Stimulated activated naive B cell treated with anti-CD40 and anti-IgM and Interleukin-4, amounts not matched to agents 10 μg/mL and 1 μg/mL and 100 μg/mL, for 72 hours (primary cell): ENCODE results near the gene C1QA.
A peak's percentile ranks its signal among the peaks of the same experiment; 100 is the strongest.

Experiments
- ATAC-seq, 2 donors: fragments of 150-1000 bp; cut with Tn5 transposase; replicated peaks; 2 replicates each; pipeline ENCODE4 v1.10.0; 2021; ENCODE audit warnings: moderate library complexity in 1 of 2
- DNase-seq: peaks from one replicate; pipeline ENCODE4 v3.0.0; 2021
- H3K27ac Mint-ChIP-seq: one replicate; pipeline ENCODE4 v1.8.0; 2022; ENCODE audit warnings: mild to moderate bottlenecking, mixed read lengths
- H3K27me3 Mint-ChIP-seq, 2 donors: one replicate each; pipeline ENCODE4 v1.8.0; 2022; ENCODE audit warnings: mixed read lengths in 2 of 2
- H3K36me3 Mint-ChIP-seq, 2 donors: one replicate each; pipeline ENCODE4 v1.8.0; 2022; ENCODE audit warnings: mixed read lengths in 2 of 2, mild to moderate bottlenecking in 1 of 2
- H3K4me1 Mint-ChIP-seq, 2 donors: one replicate each; pipeline ENCODE4 v1.8.0; 2022; ENCODE audit warnings: mixed read lengths in 2 of 2, mild to moderate bottlenecking in 1 of 2
- H3K4me3 Mint-ChIP-seq, 2 donors: one replicate each; pipeline ENCODE4 v1.8.0; 2022; ENCODE audit warnings: mild to moderate bottlenecking in 2 of 2, mixed read lengths in 2 of 2, moderate library complexity in 1 of 2
- H3K9me3 Mint-ChIP-seq, 2 donors: one replicate each; pipeline ENCODE4 v1.8.0; 2022; ENCODE audit warnings: mixed read lengths in 2 of 2, mild to moderate bottlenecking in 1 of 2

Gene C1QA

GRCh38 chr1:22641906-22642636 is 5.6 kb downstream of the C1QA start:
- H3K36me3 Mint-ChIP-seq, result no peaks in the 10 kb centered on the region
- no peaks in the 10 kb centered on the region for H3K9me3 Mint-ChIP-seq
- ATAC-seq (peak; percentile 86 to 92), DNase-seq (peak; percentile 56)
- H3K4me1 Mint-ChIP-seq, result peaks cover 0 to 1% of the 10 kb centered on the region in 2 donors
- H3K27me3 Mint-ChIP-seq, result peaks cover 39 to 46% of the 10 kb centered on the region in 2 donors
- no peak overlapping the region for H3K4me3 Mint-ChIP-seq
- no peak overlapping the region for H3K27ac Mint-ChIP-seq

DNA sequence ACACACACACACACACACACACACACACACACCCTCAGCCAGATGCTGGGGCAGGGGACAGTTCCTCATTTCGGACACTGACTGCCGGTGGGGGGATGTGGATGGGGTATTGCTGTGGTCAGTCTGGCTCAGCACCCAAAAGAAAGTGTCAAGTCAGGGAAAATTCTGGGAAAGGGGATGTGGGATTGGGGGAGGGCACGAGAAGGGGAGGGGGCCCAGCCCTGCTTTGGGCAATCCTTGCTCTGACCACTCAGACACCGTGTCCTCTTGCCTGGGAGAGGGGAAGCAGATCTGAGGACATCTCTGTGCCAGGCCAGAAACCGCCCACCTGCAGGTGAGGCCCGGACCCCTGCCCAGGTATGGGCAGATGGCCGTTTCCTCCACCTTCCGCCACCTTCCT is 7.0 kb downstream of the C1QA start, which contains the start of gene C1QC:
Gene C1QC (plus strand): TSS at position 253 of the 400 bp plus-strand sequence. CDS start 391 bp downstream, outside the sequence.
- peaks cover 36 to 51% of the 10 kb centered on the region in 2 donors for H3K27me3 Mint-ChIP-seq
- H3K9me3 Mint-ChIP-seq, result no peaks in the 10 kb centered on the region
- H3K4me3 Mint-ChIP-seq, result no peak within 1 kb of the TSS
- H3K4me1 Mint-ChIP-seq, result peaks cover 0 to 1% of the 10 kb centered on the region in 2 donors
- H3K36me3 Mint-ChIP-seq, result no peaks in the 10 kb centered on the region
- ATAC-seq (no peak), DNase-seq (no peak)
- H3K27ac Mint-ChIP-seq, result no peak within 1 kb of the TSS

DNA sequence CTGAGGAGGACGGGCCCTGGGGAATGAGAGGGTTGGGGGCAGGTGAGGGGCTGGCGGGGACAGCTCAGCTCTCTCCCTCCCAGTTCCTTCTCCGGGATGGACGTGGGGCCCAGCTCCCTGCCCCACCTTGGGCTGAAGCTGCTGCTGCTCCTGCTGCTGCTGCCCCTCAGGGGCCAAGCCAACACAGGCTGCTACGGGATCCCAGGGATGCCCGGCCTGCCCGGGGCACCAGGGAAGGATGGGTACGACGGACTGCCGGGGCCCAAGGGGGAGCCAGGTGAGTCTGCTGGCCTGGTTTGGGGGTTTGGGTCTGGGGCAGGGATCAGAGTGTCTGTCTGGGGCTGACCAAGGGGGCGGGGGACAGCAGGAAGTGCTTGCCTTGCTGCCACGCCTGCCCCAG is 7.5 kb downstream of the C1QA start:
- no peak for DNase-seq
- H3K9me3 Mint-ChIP-seq, result no peaks in the 10 kb centered on the region
- ATAC-seq, result no peak
- no peak overlapping the region for H3K27ac Mint-ChIP-seq
- H3K4me3 Mint-ChIP-seq, result no peak overlapping the region
- peaks cover 0 to 1% of the 10 kb centered on the region in 2 donors for H3K4me1 Mint-ChIP-seq
- peaks cover 36 to 48% of the 10 kb centered on the region in 2 donors for H3K27me3 Mint-ChIP-seq
- H3K36me3 Mint-ChIP-seq, result no peaks in the 10 kb centered on the region

- no peak overlapping the region for H3K4me3 Mint-ChIP-seq
- no peak overlapping the region for H3K27ac Mint-ChIP-seq
- no peak for DNase-seq
- peaks cover 31 to 44% of the 10 kb centered on the region in 2 donors for H3K27me3 Mint-ChIP-seq
- H3K36me3 Mint-ChIP-seq, result no peaks in the 10 kb centered on the region
- no peaks in the 10 kb centered on the region for H3K4me1 Mint-ChIP-seq
- no peak for ATAC-seq
- H3K9me3 Mint-ChIP-seq, result peaks cover 0 to 1% of the 10 kb centered on the region in 2 donors
Observed at GRCh38 chr1:22645931-22646330, 9.5 kb downstream of the C1QA start.

DNA sequence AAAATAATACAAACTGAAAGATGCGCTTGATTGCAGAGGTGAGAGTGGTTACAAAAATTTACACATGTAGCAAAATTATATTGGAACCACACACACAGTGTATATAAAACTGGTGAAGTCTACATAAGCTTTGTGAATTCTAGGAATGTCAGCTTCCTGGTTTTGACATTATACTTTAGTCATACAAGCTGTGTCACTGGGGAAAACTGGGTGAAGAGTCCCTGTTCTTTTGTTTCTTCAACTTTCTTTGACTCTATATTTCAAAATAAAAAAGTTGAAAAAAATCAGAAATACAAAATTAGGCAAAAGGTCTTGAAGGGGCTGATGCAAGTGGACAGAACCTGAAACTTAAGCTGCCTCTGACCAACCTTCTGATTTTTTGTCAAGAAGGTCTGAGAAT is 10.0 kb downstream of the C1QA start:
- H3K27ac Mint-ChIP-seq, result no peak overlapping the region
- ATAC-seq (no peak), DNase-seq (no peak)
- no peak overlapping the region for H3K4me3 Mint-ChIP-seq
- H3K4me1 Mint-ChIP-seq, result no peaks in the 10 kb centered on the region
- no peaks in the 10 kb centered on the region for H3K36me3 Mint-ChIP-seq
- H3K27me3 Mint-ChIP-seq, result peaks cover 26 to 39% of the 10 kb centered on the region in 2 donors
- peaks cover 0 to 1% of the 10 kb centered on the region in 2 donors for H3K9me3 Mint-ChIP-seq

- Mint-ChIP-seq H3K27ac (no peak overlapping the region), H3K4me1 (no peaks in the 10 kb centered on the region), H3K27me3 (peaks cover 14 to 28% of the 10 kb centered on the region in 2 donors)
Observed at GRCh38 chr1:22650089-22650693, 13.8 kb downstream of the C1QA start.

GRCh38 chr1:22651941-22652856 is 15.8 kb downstream of the C1QA start:
- H3K9me3 Mint-ChIP-seq, result peaks cover 0 to 1% of the 10 kb centered on the region in 2 donors
- H3K27me3 Mint-ChIP-seq, result peaks cover 9 to 20% of the 10 kb centered on the region in 2 donors
- H3K27ac Mint-ChIP-seq, result no peak overlapping the region
- H3K36me3 Mint-ChIP-seq, result no peaks in the 10 kb centered on the region
- DNase-seq, result no peak
- no peak overlapping the region for H3K4me3 Mint-ChIP-seq
- no peak for ATAC-seq
- no peaks in the 10 kb centered on the region for H3K4me1 Mint-ChIP-seq

More at GRCh38 chr1:22650089-22650693, 13.8 kb downstream of the C1QA start:
- H3K9me3 Mint-ChIP-seq, result peaks cover 0 to 1% of the 10 kb centered on the region in 2 donors
- no peak for ATAC-seq
- H3K36me3 Mint-ChIP-seq, result no peaks in the 10 kb centered on the region
- H3K4me3 Mint-ChIP-seq, result no peak overlapping the region
- no peak for DNase-seq

DNA sequence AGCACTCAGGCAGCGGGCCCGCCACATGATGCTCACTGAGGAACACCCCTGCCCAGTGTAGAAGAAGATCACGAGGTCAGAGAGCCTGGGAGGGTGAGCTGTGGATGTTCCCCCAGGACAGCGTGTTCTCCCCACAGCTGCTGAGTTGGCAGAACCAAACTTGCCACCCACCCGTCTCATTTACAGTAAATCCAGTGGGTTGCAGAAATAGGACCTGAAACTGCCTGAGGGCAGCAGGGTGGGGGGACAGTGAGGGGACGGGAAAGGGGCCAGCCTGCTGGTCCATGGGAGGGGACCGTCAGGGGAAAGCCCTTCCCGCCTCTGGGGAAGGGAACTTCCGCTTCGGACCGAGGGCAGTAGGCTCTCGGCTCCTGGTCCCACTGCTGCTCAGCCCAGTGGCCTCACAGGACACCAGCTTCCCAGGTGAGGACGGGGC is 16.5 kb downstream of the C1QA start, which contains the start of gene C1QB:
Gene C1QB (plus strand): TSS at position 356 of the 436 bp plus-strand sequence. CDS start 6,227 bp downstream, outside the sequence.
- Mint-ChIP-seq H3K27ac (no peak within 1 kb of the TSS), H3K27me3 (peaks cover 9 to 21% of the 10 kb centered on the region in 2 donors), H3K9me3 (peaks cover 0 to 1% of the 10 kb centered on the region in 2 donors), H3K36me3 (no peaks in the 10 kb centered on the region), H3K4me1 (no peaks in the 10 kb centered on the region), H3K4me3 (no peak within 1 kb of the TSS)
- ATAC-seq (no peak), DNase-seq (no peak)

DNA sequence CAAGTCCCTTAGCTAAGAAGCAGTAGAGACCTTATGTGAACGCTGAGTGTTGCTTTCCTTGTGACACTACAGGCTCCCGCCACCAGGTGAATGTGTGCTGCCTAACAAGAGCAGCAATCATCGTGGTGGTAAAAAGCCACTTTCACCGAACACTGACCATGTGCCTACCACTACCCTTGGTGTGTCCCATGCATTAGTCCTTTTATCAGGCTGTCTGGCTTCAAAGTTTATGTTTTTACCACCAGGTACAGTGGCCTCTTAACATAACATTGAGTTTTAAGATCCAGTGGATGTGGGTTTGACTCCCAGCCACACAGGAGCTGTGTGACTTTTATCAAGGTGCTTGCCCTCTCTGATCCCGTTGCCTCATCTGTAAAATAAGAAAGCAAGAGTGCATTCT is 18.3 kb downstream of the C1QA start:
- H3K27ac Mint-ChIP-seq, result no peak overlapping the region
- DNase-seq, result no peak
- peaks cover 21 to 25% of the 10 kb centered on the region in 2 donors for H3K27me3 Mint-ChIP-seq
- H3K36me3 Mint-ChIP-seq, result no peaks in the 10 kb centered on the region
- no peak overlapping the region for H3K4me3 Mint-ChIP-seq
- peaks cover 3 to 6% of the 10 kb centered on the region in 2 donors for H3K9me3 Mint-ChIP-seq
- no peak for ATAC-seq
- H3K4me1 Mint-ChIP-seq, result no peaks in the 10 kb centered on the region

DNA sequence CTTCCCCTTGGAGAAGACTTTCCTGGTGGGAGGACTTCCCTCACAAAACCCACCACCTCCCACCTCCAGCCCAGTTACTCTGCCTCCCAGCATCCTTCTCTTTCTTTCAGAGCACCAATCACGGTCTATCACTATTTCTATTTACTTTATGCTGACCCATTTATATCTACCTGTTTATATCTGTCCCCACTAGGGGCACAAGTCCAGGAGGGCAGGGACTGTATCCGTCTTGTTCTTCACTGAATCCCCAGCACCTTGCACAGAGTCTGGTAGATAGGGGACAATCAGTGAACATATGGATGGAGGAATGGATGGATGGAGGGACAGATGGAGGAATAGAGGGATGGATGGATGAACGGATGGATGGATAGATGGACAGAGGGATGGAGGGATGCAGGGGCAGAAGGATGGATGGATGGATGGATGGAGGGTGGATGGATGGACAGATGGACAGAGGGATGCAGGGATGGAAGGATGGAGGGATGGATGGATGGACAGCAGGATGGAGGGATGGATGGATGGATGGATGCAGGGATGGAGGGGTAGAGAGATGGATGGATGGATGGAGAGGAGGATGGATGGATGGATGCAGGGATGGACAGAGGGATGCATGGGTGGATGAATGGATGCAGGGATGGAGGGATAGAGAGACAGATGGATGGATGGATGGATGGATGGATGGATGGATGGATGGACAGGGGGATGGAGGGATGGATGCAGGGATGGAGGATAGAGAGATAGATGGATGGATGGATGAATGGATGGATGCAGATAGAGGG is 22.1 kb downstream of the C1QA start:
- peaks cover 3 to 6% of the 10 kb centered on the region in 2 donors for H3K9me3 Mint-ChIP-seq
- no peaks in the 10 kb centered on the region for H3K36me3 Mint-ChIP-seq
- no peak overlapping the region for H3K27ac Mint-ChIP-seq
- no peak overlapping the region for H3K4me3 Mint-ChIP-seq
- H3K27me3 Mint-ChIP-seq, result peaks cover 20 to 27% of the 10 kb centered on the region in 2 donors
- no peaks in the 10 kb centered on the region for H3K4me1 Mint-ChIP-seq
- no peak for DNase-seq
- no peak for ATAC-seq

GRCh38 chr1:22660716-22661241 is 24.4 kb downstream of the C1QA start:
- H3K36me3 Mint-ChIP-seq, result no peaks in the 10 kb centered on the region
- ATAC-seq (no peak), DNase-seq (no peak)
- H3K27ac Mint-ChIP-seq, result no peak overlapping the region
- H3K4me1 Mint-ChIP-seq, result no peaks in the 10 kb centered on the region
- peaks cover 14 to 30% of the 10 kb centered on the region in 2 donors for H3K27me3 Mint-ChIP-seq
- H3K9me3 Mint-ChIP-seq, result peaks cover 3 to 6% of the 10 kb centered on the region in 2 donors
- no peak overlapping the region for H3K4me3 Mint-ChIP-seq

GRCh38 chr1:22661880-22662279 is 25.5 kb downstream of the C1QA start:
- Mint-ChIP-seq H3K36me3 (no peaks in the 10 kb centered on the region), H3K27me3 (peaks cover 12 to 30% of the 10 kb centered on the region in 2 donors), H3K4me1 (no peaks in the 10 kb centered on the region), H3K9me3 (peaks cover 3 to 6% of the 10 kb centered on the region in 2 donors), H3K27ac (no peak overlapping the region), H3K4me3 (no peak overlapping the region)
- DNase-seq (no peak), ATAC-seq (no peak)

- no peak for DNase-seq
- Mint-ChIP-seq H3K27ac (no peak overlapping the region), H3K4me1 (no peaks in the 10 kb centered on the region), H3K4me3 (no peak overlapping the region), H3K9me3 (peaks cover 3 to 6% of the 10 kb centered on the region in 2 donors), H3K27me3 (peaks cover 12 to 30% of the 10 kb centered on the region in 2 donors), H3K36me3 (no peaks in the 10 kb centered on the region)
- ATAC-seq, result peak; percentile 78 to 85
Observed at GRCh38 chr1:22662318-22662717, 25.9 kb downstream of the C1QA start.
